Stimulated activated CD4-positive, alpha-beta T cell treated with anti-CD3 and anti-CD28 coated beads, Interleukin-1b, Interleukin-23, amount 100 ng/mL, for 1 hour (primary cell): ENCODE results near the gene HPSE2.
"Not testable (repeated sequence)": the region's sequence is repeated elsewhere in the genome, so short reads cannot be mapped to it uniquely, and the experiment has no call there.

ENCODE experiments used
- DNase-seq, 2 donors: peaks; one replicate each; pipeline ENCODE4 v3.0.0-alpha.2; 2020; ENCODE audit warnings: low read depth in 2 of 2

HPSE2 gene

DNA sequence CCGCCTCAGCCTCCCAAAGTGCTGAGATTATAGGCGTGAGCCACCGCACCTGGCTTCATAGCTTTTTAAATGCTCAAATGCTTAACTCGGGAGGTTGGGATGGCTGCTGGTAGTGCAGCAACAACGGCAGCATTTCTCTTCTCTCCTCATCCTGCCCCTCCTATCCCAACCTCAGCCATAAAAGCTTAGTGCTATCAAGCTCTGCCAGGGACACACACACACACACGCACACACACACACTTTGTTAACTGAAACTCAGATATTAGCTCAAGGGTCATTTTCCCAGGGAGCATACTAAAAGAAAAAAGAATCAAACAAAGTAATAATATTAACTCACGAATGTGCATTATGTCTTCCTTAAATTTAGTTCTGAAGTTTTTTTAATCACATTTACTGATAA is 725.9 kb downstream of the HPSE2 start:
- no peak for DNase-seq

DNA sequence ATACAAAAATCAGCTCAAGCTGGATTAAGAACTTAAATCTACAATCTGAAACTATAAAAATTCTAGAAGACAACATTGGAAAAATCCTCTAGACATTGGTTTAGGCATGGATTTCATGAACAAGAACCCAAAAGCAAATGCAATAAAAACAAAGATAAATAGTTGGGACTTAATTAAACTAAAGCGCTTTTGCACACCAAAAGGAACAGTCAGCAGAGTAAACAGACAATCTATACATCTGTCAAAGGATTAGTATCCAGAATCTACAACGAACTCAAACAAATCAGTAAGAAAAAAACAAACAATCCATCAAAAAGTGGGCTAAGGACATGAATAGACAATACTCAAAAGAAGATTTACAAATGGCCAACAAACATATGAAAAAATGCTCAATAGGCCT is 733.1 kb downstream of the HPSE2 start:
- not testable (repeated sequence) for DNase-seq

DNA sequence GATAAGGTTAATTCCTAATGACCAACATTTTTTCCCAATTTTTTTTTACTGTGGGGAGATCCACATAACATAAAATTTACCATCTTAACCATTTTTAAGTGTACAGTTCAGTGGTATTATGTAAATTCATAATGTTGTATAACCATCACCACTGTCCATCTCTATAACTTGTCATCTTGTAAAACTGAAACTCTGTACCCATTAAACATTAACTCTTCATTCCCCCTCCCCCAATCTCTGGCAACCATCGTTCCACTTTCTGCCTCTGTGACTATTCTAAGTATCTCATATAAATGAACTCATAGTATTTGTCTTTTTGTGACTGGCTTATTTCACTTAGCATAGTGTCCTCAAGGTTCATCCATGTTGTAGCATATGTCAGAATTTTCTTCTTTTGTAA is 742.9 kb downstream of the HPSE2 start:
- DNase-seq: no peak

DNA sequence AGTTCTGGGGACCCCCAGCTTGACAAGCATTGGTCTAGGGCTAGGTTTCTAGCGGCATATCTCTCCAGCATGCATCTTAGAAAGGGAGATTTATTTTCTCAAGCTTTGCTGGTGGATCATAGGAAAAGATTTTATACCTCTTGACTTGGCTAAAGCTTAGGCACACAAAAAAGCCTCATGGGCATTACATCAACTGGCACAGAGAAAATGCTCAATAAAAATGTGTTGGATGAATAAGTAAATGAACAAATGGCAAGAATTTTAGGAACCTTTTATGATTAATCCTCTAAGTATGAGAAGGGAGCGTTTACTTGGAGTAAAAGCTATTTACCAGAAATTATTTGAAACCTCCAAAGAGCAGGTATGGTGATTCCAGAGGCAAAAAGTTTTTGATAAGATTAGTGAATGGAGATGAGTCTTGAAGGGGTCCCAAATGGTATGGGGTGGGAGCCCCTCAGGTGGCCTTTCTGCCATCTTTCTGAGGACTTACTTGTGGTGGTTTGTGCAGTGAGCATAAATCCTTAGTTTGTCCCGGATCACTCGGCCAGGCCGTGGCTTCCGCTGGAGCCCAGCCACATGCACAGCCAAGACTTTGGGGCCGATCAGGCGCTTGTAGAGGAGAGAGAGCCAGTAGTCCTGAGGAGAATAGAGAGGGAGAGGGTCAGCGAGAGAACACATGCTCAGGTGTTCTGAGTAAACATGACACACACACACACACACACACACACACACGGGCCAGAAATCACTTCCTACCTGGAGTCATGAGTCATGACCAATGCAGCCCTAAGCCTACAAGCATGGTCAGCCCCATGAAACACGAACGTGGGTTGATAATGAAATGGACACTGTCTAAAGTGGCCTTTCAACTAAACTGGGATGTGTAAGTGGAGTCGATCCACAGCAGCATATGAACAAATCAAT is 745.8 kb downstream of the HPSE2 start:
- DNase-seq: no peak

DNA sequence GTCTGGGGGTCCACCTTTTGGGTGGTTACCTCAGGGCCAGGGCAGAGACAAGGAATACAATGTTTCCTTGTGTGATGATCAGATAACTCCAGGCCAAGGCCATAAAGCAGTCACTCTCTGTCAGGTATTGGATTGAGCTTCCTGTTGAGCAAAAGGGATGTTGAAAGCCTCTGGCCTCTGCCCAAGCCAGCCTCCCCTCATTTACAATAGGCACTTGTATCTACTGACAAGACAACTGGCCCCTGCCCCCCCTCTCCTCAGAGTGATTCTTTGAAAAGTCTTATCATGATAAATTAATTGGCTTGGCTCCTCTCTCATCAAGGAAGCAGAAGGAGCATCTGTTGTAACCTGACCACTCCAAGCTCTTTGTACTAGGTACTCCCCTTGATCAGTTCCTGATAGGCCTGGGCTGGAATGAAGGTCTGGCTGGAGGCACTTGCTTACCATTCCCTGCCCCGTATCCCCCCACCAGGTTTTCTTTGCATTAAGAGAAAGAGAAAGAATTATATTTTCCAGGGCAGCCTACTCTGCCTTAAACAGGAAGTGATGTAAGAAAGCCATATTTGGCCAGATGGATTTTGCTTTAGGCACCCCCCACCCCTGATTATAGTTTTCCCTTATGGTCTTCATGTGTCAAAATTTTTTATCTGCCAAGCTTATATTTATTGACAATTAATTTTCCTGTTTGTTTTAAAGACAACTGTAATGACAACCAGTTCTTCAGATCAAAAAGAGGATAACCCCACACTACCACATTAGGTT is 746.8 kb downstream of the HPSE2 start:
- DNase-seq: no peak

DNA sequence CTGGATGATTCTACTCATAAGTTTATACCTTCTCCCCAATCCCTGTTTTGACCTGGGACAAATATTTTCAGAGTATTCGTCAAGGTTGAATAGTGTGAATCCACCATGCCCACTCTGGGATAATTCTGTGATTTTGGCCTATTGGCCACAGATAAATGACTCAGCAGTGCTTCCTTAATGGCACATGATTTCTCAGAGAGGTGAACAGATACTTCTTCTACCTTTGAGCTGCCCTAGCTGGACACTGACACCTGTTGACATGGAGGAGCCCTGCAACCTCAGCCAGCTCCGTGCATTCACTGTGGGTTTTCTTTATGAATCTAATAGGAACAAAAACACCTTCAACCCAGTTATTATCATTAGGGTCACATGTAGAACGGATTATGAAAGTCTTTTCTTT is 748.0 kb downstream of the HPSE2 start:
- DNase-seq: no peak

DNA sequence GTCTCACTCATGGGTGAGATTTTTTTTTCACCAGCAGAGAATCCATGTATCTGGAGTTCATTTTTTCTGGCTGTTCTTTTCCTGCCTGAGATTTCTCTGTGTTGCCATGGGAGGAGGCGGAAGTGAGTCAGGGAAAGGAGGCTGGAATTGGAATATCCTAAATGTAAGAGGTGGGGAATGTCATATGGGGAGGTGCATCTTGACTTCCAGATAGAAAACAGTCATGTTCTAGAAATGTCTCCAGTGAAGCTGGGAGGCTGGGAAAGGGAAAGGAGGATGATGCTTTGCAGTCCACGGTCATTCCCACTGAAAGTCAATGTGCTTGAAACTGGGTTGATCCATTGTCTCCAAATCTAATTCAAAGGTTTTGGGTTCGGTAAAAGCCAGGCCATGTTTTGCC is 749.2 kb downstream of the HPSE2 start:
- no peak for DNase-seq

DNA sequence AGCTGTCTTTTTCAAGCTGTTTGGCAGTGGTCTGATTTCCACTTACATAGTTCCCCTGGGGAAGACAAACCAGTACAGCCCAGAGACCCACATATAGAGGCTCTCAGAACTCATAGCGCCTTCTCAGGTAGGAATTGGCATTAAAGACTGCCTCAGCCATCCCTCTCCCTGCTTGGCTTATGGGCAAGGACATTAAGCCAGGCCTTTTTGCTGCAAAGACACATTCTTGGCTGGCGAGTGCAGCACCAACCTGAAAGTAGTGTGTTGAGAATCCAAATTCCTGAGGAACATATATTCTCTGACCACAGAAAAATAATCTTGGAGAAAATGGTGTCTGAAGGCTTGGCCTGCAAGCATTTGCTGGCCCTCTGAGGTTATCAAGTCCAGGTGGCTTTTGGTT is 749.7 kb downstream of the HPSE2 start:
- DNase-seq: no peak

DNA sequence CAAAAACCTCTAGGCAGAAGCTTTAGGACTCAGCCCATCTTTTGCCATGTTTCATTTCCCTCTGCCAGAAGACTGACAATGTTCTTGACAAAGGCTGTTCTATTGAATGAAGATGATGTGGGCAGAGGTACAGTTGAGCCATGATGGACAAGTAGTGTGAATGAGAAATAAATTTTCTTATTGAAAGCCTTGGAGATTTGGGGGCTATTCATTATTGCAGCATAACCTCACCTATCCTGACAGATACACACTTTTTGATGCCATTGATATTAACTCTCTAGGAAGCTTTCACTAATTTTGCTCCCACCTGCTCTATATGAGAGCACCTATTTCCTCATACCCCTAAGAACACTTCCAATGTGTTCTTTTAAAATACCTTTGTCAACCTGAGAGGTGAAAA is 752.0 kb downstream of the HPSE2 start:
- DNase-seq: no peak

DNA sequence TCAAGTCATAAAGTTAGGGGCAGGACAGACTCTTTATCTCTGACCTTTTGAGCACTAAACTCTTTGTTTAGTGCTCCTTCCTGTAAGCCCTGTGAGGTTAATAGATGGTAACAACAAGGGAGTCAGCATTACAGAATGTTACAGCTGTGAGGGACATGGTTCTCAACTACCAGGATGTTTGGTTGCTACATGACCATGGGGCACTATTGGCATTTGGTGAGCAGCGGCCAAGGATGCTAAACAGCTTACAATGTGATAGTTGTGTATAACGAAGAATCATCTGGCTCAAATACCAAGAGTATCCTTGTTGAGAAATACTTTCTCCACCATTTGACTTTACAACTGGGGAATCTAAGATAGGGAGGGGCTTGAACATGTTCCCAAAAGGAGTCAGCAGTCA is 753.6 kb downstream of the HPSE2 start:
- DNase-seq: no peak

DNA sequence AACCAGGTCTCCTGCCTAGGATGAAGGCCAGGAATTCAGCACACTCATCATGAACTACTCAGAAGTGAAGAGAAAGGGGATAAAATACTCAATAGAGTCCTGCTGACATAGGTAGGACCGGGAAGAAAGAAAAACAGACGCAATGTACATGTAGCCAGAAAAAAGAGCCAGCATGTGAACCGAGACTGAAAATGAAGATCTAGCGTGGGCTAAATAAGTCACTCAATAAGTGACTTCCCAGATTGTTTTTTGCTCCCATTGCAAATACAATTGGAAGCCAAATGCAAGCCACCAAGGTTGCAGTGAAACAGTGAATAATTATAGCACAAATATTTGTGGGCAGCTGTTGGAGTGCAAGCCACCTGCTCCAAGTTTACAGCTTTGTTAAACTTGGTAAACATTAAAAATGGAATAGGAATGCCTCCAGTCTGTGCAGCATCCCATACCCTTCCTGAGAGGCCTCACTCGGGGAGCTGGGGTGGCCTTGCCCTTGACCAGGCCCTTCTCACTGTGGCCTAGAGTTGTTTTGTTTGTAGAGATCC is 754.2 kb downstream of the HPSE2 start:
- no peak for DNase-seq

DNA sequence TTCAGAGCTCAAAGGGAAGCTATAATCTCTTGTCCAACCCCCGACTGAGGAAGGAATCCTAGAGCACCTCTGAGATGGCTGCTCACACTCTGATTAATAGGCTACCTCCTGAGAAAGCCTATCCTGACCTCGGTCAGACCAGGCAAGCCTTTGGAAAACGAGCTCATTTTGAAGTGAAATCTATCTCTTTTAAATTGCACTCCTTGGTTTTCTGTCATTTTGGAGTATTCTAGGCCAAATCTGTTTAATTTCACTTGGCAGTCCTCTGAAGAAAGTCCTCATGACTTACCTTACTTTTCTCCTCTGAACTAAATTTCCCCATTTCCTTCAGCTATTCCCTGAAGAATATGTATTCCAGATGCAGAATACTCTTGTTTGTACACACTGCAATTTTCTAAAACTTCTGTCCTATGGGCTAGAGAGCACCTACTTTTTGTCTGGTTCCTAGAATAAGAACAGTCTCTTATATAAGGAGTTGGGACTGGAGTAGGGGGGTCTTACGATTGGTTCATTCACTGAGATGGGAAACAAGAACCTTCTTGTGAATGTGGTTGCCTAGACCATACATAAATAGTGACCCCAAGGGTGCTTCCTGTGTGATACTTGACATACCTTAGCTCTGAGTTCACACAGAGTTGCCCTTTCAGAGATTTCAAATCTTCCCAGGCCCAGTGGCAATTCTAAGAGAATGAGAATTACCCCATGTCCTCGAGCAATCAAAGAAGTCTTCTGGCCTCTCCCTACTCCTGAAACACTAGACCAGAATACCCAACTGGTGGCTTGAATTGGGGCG is 757.0 kb downstream of the HPSE2 start:
- no peak for DNase-seq

DNA sequence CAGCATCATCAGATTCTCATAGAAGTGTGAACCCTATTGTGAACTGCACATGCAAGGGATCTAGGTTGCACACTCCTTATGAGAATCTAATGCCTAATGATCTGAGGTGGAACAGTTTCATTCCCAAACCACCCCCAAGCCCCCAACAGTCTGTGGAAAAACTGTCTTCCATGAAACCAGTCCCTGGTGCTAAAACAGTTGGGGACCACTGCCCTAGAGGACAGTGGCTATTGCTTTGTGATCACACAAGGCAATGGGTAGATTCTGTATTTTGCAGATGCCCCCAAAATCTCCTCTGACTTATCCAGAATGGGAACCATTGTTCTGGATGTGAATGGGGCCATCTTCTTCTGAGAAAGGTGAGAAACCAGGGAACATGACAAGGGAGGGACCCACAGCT is 757.8 kb downstream of the HPSE2 start:
- no peak for DNase-seq

DNA sequence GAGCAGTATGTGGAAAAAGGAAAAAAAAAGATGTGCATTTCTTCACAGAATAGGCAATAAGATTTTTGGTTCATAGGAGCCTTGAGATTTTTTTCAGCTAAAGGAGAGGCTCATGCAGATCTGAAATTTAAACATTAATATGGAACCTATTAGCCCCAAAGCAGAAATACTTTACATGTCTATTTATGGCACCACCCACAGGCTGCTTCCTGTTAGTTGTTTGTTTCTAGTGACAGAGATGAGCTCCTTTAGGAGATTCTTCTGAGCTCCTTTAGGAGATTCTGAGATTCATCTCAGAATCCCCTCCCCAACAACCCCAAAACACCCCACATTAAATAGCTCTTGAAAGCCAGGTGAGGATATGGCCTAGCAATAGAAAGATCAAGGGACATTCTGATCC is 761.0 kb downstream of the HPSE2 start:
- no peak for DNase-seq

DNA sequence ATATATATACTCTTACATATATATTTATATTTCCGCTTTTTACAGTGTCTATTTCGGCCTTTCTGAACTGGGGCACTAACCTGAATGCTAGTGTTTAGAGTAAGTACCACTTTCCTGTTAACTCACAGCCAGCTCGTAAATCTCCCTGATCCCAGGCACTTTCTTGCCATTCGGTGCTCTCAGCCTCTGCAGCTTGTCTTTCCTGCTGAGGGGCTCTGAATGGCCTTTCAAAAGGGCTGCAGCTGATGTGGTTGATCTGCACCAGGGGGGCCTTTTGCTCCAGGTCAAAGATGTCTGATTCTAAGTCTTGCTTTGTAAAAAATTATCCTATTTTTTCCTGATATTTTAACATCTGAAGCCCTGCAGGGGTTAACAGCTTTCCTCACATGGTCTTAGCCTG is 763.5 kb downstream of the HPSE2 start:
- no peak for DNase-seq

DNA sequence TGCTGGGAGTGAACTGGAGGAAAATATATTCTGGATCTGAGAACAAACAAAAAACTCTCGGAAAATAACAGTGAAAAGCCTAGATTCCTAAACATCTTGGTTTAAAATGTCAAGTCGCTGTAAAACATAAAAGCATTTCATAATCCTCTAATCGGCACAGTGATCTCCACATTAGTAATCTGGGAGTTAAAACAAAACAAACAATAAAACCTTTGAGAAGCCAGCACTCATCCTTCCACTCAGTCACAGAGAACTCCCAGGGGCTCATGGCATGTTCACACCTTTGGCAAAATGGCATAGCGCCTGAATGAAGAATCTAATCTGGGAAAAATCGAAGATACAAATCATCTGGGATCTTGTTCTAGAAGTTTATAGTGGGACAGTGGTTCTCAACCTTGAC is 764.8 kb downstream of the HPSE2 start:
- no peak for DNase-seq

DNA sequence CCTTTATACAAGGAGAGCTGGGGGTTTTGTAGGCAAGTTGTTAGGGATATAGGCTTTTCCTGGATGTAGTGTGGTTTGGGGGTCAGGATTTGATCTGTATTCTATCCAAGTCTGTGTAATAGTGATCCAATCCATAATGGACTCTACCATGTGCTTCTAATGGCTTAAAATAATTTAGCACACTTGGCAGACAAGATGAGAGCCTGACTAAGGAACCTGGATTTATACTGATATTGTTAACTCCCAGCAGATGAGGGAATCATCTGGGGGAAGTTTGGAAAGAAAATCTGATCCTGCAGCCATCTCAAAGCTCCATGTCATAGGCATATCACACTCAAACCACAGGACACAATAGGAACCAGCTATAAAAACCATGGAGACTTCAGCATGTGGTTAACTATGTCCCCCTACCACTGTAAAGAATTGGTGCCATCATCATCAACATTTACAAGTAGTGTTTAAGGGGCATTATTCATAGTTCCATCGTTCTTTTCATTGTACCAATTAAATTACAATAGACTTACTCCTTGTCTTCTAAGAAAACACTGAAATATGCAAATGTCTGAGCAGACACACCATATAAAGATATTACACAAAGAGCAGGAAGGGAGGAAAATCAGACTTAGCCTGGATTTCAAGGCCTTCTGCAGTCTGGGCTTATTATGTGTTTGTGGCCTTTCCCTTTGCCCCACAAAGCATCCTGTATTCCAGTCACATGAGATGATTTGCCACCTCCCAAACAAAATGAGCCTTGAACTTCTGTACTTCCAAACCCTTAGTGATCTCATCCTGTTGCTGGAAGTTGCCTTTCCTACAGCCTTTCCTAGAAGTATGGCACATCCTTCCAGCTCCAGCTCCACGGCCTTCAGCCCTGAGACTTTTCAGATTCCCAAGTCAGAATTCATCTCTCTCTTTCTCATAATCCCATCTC is 766.4 kb downstream of the HPSE2 start:
- no peak for DNase-seq

DNA sequence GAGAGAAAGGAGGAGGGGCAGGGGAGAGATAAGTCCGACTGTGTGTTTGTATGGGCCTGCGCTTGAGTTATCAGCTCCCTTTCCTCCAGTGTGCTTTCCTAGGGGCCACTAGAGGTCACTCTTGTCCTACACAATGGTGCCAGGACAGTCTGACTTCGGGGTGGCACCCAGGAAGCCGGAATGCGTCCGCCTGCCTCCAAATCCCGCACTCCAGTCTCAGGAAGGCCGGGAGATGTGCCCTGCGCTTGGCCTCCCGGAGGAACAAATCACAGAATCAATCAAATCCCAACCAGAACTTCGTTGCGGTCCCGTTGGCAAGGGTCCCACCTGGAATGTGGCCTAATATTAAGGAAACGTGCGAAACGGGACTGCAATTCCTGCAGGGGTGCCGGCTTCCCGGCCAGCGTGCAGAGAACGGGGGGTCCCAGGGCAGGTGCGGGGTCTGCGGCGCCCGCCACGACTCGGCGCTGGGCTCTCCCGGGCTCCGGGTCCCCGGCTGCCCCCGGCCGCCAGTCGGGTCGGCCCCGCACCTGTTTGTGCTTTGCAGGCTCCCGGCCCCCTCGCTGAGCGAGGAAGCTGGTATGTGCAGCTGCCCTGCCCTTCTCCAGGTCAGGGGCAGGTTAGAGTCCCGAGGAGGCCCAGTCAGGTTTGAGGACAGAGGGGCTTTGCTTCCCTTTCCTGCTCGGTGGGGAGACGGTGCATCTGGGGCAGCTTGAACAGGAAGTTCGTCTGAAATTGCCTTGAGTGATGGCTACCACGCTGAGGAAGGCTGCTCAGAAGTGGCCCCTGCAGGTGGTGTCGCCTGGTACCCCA is 767.9 kb downstream of the HPSE2 start:
- DNase-seq: no peak

DNA sequence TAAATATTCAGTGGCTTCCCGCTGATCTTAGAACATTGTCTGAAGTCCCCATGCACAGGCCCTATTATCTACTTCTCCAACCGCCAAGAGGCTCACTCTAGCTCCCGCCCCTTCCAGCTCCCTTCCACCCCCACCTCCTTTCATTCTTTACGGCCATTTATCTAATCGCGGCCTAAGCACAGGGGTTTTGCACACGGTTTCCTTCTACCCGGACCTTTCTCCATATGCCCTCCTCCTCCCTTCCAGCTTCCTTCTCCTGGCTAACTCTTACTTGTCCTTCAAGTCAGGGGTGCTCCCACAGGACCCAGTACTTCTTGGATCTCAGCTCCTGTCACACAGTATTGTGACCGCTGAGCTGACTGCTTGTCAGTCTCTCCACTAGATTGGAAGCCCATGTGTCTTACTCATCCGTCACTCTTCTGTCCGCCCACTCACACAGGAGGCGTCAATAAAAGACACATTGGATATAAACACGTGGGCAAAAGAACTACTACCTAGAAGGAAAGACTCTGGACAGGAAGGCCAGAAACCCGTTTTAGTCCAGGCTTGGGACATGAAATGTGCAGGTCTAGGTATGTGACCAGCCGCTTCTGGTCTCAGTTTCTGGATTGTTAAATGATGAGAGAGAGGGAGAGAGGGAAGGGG is 768.7 kb downstream of the HPSE2 start:
- no peak for DNase-seq

DNA sequence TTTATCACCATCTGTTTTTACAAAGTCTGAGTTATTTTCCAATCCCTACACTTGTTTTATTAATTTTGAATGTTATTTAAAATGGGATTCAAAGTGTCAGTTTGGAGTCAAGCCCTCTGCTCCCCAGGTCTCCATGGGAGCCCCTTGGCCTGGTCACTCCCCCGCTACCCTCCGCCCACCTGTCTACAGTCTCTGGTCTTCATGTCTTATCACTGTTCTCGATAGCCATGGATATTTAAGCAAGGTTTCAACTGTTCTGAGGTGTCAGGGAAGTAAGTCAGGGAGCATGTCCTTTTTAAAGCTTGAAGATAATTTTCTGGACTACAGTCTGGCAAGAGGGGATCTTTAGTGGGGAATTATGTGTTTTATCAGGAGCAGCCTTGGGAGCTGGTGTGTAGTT is 769.8 kb downstream of the HPSE2 start:
- no peak for DNase-seq
